SU-DHL-6 (cell line): Measurements from ENCODE around the gene TMEM163.

Experiments
- CTCF ChIP-seq: fragments of 200-600 bp; sonication (generic); IDR thresholded peaks from one replicate; pipeline ENCODE4 v1.5.1; 2017; ENCODE audit warnings: antibody characterized with exemption, mild to moderate bottlenecking, low read length, moderate library complexity; ENCODE audit not compliant: insufficient read depth, poor library complexity, severe bottlenecking
- EZH2phosphoT487 ChIP-seq: fragments of 200-600 bp; sonication (generic), shearing (Covaris generic); conservative IDR thresholded peaks from 2 replicates; pipeline ENCODE4 v1.6.1; 2018; ENCODE audit warnings: mild to moderate bottlenecking, antibody characterized with exemption, low read length, moderate library complexity, mixed read lengths

- TF ChIP-seq CTCF, result no peak
- TF ChIP-seq EZH2phosphoT487, result no peak
Measured at GRCh38 chr2:134505446-134505845, 213.4 kb downstream of the TMEM163 start.
